GM18526 (cell line): ENCODE results near the gene HSD17B10.

ENCODE experiments used
- POLR2A ChIP-seq: IDR thresholded peaks from 3 replicates; pipeline ENCODE4 v1.6.1; 2011; ENCODE audit not compliant: insufficient read length; ENCODE audit errors: extremely low read depth

HSD17B10 gene

GRCh38 chrX:53433651-53434639, at the start of gene HSD17B10:
TSS of gene HSD17B10 (minus strand) at chrX:53434370. CDS start at chrX:53434345, 25 bp downstream.
- TF ChIP-seq POLR2A: peak; percentile 68

DNA sequence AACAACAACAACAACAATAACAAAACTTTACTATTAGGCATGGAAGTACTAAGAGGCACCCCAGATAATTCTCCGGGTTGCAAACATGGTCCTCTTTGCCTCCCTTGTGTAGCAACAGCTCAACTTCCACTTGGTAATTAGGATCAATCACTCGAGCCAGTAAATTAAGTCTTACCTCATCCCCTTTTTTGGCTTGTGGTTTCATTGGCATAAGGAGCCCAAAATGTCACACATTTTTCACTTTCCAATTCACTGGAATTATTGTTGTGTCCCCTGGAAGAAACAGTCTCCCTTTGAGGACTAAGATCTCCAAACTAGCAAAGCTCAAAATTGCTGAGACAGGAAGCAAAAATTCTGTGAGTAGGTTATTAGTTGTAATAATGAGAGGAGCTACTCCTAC, 49.2 kb upstream of the HSD17B10 start:
- TF ChIP-seq POLR2A: no peak

DNA sequence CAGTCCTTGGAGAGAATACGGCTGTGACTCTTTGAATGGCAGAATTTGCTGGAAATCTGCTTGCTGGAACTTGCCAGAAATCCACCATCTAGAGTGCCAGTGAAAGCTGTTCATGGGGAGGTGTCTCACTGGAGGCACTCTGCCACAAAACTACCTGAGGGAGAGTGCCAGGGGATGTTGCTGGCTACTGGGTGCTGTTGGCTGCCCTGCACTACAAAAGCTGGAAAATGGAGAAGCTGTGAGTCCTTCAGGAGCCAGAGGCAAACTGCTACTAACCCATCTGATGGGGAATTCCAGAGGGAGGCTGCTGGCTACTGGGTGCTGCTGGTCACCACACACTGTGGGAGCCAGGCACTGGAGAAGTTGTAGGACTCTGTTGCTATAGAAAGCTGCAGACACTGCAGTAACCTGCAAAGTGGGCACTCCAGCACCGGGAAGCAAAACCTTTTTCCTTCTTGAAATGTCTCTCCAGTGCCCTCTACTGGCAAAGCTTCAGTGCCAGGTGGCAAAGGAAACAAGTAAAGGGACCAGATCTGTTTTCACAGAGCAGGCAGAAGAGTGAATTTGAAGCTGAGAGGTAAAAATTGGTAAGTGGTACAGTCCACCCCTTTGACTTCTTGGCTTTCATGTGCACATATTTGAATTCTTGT, 47.8 kb upstream of the HSD17B10 start:
- TF ChIP-seq POLR2A: no peak

- no peak for TF ChIP-seq POLR2A
These were observed 46.9 kb upstream of the HSD17B10 start for GRCh38 chrX:53481093-53481492.

DNA sequence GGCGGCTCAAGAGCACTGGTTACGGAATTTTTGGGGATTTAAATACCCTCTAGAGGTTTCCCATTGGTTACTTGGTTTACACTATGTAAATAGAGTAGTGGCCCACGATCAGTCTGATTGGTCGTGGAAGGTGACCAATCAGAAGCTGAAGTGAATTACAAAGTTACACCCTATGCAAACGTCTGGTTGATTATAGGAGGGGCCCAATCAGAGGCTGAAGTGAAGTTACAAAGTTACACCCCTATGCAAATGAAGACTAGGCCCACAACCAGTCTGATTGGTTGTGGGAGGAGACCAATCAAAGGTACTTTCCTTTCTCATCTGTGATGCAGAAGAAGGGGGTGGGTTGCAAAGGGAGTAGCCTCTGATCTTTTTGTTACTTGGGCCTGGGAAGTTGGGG, 45.1 kb upstream of the HSD17B10 start:
- TF ChIP-seq POLR2A: no peak

DNA sequence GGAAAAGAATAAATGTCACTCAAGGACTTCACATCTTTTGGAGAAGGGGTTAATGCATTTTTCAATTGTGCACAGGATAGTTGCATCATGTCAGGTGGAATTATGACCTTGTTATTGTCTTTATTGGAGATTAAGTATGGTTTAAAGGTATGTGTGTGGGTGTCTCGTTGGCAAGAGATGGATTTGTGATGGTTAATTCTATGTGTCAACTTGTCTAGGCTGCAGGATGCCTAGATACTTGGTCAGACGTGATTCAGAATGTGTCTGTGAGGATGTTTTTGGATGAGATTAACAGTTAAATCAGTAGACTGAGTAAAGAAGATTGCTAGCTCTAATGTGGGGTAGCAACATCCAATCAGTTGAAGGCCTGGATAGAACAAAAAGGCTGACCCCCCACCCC, 42.2 kb upstream of the HSD17B10 start:
- TF ChIP-seq POLR2A: no peak

DNA sequence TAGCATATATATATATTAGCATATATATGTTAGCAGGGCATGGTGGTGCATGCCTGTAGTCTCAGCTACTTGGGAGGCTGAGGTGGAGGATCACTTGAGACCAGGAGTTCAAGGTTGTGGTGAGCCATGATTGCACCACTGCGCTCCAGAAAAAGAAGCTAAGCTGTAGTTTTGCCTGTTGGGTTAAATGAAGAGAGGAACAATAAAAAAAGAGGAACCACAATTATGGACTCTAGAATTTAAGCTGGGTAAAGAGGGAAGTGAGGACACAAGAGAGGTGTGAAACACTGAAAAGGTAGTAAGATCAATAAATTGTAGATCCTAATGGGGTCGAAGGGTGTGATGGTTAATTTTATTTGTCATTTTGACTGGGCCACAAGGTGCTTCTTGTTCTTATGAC, 40.5 kb upstream of the HSD17B10 start:
- no peak for TF ChIP-seq POLR2A

GRCh38 chrX:53471346-53471745, 37.2 kb upstream of the HSD17B10 start:
- TF ChIP-seq POLR2A: no peak

DNA sequence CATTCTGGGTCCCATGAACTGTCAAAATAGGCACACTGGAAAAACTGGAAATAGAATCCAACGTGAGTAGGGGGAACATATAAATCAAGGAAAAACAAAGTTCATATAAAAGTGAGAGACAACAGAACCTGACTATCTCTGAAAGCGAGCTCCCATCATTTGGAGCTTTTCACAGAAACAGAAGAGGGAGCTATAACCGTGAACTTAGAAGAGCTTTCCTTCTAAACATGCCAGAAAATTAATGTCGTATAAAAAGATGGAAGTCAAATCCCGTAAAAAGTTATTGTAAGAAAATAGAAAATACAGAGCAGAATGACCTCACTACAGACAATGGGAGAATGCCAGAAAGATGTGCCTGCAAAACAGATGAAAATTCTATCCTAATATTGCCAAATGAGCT, 23.9 kb upstream of the HSD17B10 start:
- TF ChIP-seq POLR2A: no peak

DNA sequence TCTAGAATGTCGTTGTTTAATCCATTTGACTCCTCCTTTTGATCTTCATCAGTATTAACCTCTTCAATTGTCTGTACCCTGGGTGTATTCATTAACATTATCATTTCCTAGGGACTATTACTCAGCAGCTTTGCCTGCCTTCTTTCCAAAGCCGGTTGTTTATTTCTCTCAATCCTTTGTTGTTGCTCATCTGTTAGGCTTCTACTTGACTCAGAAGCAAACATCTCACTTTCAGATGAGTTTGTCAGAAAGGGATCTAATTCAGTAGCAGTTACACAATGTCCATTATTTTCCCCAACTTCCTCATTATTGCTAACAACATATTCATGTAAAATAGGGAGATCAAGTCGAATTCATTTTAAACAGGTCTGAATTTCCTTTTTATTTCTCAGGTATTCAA, 22.1 kb upstream of the HSD17B10 start:
- TF ChIP-seq POLR2A: no peak

GRCh38 chrX:53452812-53453211, 18.6 kb upstream of the HSD17B10 start:
- no peak for TF ChIP-seq POLR2A

GRCh38 chrX:53449632-53450031, 15.5 kb upstream of the HSD17B10 start:
- TF ChIP-seq POLR2A: no peak

GRCh38 chrX:53447441-53447840, 13.3 kb upstream of the HSD17B10 start:
- TF ChIP-seq POLR2A: no peak

GRCh38 chrX:53445977-53446376, 11.8 kb upstream of the HSD17B10 start:
- no peak for TF ChIP-seq POLR2A

- TF ChIP-seq POLR2A: no peak
These were observed 8.1 kb upstream of the HSD17B10 start for GRCh38 chrX:53442322-53442631.

GRCh38 chrX:53441531-53442321, 7.6 kb upstream of the HSD17B10 start:
- TF ChIP-seq POLR2A: peak; percentile 50
